ENCODE results near the gene RHBDF2.
A peak's percentile ranks its signal among the peaks of the same experiment; 100 is the strongest.
"Not testable (repeated sequence)": the region's sequence is repeated elsewhere in the genome, so short reads cannot be mapped to it uniquely, and the experiment has no call there.

RHBDF2 gene

DNA sequence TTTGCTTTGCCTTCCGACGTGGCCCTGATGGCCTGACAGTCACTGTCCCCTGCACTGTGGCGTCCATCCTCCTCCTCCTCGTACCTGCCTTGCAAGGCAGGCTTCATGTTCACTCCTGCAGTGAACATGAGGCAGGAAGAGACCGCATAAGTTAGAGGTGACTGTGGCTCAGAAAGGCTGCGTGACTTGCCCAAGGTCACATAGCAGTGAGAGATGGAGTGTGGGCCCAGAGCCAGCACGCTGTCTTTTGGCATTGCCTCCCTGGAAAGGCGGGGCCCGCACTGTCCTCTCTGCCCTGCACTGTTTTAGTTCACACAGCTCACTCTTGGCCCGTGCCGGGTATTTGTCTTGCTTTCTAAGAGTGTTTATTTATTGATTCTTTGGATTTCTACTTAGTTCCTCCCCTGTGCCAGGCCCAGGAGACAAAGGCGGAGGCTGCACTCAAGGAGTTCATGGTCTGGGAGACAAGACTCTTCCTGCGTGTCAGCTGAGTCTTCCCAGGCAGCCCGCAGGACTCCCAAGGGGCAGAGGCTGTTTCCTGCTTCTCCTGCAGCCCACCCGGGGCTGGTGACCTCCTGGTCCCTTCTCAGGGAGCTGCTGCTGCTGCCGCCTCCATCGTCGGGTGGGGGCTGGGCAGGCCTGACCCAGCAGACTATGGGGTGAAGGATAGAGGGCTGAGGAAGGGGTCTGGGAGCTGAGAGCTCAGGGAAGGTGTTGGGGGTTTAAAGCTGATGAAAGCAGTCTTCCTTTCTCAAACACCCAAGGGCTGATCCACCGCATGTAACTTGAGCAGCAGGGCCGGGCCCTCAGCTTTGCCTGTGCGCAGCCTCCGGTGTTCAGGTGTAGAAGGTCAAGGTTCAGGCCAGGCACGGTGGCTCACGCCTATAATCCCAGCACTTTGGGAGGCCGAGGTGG, 23.6 kb upstream of the RHBDF2 start:
- DNase-seq (ENCODE audit: low read depth) = peak; percentile 45

- peak; percentile 42 for DNase-seq (ENCODE audit: low read depth)
Measured at GRCh38 chr17:76523084-76524037, 22.1 kb upstream of the RHBDF2 start.

DNA sequence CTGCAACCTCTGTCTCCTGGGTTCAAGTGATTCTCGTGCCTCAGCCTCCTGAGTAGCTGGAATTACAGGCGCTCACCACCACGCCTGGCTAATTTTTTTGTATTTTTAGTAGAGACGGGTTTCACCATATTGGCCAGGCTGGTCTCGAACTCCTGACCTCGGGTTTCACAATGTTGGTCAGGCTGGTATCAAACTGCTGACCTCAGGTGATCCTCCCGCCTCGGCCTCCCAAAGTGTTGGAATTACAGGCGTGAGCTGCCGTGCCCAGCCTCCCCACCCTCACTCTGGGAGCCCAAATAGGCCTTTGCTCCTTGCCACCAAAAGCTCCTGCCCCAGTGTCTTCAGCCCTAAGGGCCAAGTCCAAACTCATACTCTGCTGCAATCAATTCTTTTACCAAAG, 20.5 kb upstream of the RHBDF2 start:
- not testable (repeated sequence) for DNase-seq (ENCODE audit: low read depth)

- DNase-seq (ENCODE audit: low read depth) = no peak
Measured at GRCh38 chr17:76521262-76521661, 20.0 kb upstream of the RHBDF2 start.

- no peak for DNase-seq (ENCODE audit: low read depth)
Measured at GRCh38 chr17:76519048-76519966, 18.1 kb upstream of the RHBDF2 start.

- DNase-seq (ENCODE audit: low read depth) = no peak
Measured at GRCh38 chr17:76517638-76518038, 16.4 kb upstream of the RHBDF2 start.

DNA sequence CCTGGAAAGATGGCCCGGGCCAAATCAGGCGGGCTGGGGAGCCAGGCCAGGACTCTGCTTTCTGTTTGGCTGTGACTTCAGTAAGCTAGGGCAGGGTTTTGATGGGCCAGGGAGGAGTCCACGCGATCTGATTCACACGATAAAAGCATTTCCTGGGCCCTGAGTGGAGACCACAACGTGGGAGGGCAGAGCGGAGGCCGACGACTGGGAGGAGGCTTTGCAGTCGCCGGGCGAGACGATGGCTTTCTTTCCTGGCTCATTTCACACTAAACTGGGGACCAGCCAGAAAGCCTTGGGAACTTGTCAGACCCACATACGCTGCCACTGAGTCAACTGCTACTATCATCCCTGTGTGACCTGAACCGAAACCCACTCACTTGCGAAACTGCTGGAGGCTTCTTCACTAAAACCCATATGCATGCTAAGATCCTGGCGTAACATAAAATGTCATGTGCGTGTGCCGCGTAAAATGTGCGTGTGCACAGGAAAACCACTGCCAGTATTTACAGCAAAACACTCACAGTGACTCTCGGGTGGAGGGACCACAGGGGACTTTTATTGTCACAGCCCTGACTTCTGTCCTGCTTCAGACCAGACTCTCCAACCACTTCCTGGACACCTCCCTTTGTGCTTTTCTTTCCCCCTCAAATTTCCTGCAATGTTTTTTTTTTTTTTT, 14.2 kb upstream of the RHBDF2 start:
- peak; percentile 91 for DNase-seq (ENCODE audit: low read depth)

DNA sequence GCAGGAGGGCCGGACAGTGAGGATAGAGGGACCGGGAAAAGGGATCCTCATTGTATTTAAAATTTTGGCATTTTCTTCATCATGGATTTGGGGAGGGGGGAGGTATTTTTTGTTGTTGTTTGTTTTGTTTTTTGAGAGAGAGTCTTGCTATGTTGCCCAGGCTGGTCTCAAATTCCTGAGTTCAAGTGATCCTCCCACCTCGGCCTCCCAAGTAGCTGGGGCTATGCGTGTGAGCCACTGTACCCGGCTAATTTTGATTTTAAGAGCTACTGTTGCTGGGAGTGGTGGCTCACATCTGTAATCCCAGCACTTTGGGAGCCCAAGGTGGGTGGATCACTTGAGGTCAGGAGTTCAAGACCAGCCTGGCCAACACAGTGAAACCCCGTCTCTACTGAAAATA, 13.1 kb upstream of the RHBDF2 start:
- DNase-seq (ENCODE audit: low read depth) = not testable (repeated sequence)

DNA sequence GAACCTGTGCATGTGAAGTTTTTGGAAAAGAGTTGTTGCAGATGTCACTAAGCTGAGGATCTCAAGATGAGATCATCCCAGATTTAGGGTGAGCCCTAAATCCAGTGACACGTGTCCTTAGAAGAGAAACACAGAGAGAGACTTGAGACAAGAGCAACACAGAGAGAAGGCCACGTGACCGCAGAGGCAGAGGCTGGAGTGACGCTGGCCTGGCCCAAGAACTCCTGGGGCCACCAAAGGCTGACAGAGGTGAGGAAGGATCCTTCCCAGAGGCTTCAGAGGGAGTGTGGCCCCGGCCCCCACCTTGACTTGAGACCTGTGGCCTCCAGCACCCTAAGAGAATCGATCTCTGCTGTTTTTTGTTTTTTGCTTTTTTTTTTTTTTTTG, 12.1 kb upstream of the RHBDF2 start:
- DNase-seq (ENCODE audit: low read depth) = no peak

GRCh38 chr17:76512366-76513305, 11.4 kb upstream of the RHBDF2 start:
- DNase-seq (ENCODE audit: low read depth) = no peak

DNA sequence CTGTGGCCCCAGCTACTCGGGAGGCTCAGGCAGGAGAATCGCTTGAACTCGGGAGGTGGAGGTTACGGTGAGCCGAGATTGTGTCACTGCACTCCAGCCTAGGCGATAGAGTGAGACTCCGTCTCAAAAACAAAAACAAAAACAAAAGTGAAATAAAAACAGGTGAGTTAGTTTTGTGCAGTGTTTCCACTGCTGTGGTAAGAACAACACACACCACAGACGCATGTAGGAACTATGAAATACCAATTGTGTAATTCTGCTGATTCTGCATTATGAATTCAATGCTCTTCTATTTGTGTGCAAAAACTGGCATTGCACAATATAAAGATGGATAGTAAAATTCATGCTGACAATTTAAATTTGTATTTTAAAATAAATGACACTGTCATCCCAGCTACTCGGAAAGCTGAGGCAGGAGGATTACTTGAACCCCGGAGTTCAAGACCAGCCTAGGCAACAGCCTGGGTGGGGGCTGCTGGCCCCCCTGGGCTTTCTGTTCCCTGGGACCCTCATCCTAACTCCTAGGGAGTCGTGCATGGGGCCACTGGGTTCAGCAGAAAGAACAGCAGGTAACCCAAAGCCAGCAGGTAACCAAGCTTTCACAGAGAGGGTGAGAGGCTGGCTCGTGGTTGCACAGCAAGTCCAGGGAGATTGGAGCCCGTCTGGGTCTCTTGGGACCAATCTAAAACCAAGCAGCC, 10.6 kb upstream of the RHBDF2 start:
- no peak for DNase-seq (ENCODE audit: low read depth)

- DNase-seq (ENCODE audit: low read depth) = no peak
Measured at GRCh38 chr17:76510831-76511244, 9.6 kb upstream of the RHBDF2 start.

GRCh38 chr17:76508472-76509063, 7.3 kb upstream of the RHBDF2 start:
- DNase-seq (ENCODE audit: low read depth) = not testable (repeated sequence)

DNA sequence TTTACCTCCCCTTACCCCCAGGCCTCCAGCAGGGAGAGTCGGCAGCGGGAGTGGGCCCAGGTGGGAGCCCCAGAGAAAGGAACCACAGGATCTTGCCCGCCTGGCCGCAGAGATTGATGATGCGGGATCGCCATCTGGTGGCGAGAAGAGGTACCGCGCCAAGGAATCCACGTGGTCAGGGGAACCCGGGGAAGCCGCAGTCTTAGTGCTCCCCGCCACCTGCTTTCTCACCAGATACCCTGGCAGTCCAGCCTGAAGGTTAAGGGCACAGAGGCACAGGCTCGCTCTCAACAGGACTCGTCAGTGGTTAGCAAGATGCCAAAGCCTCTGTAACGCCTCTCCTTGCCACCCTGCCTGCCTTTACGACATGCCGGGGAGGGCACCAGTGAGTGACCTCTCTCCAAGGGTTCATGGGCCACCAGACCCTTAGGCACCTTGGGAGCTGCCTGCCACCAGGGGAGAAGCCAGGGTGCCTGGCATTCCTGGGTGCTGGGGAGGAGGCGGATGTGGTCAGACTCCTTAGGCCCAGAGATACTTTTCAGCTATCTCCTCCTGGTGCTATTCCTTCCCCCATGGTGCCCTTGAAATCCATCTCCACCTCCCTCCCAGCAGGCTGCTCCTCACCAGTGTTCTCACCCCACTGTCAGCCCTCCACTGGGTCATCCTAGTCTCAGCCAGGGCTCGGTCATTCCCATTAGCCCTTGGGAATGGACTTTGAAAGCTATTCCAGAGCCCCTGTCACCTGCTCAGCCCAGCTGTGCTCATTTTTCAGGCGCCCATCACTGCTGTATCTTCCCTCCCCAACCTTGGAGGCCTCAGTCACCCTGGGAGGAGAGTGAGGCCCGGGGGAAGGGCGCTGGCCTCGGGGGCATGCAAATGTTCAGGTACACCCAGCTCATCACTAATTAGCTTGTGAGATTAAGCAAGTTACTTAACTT, 5.5 kb upstream of the RHBDF2 start:
- peak; percentile 56 for DNase-seq (ENCODE audit: low read depth)

DNA sequence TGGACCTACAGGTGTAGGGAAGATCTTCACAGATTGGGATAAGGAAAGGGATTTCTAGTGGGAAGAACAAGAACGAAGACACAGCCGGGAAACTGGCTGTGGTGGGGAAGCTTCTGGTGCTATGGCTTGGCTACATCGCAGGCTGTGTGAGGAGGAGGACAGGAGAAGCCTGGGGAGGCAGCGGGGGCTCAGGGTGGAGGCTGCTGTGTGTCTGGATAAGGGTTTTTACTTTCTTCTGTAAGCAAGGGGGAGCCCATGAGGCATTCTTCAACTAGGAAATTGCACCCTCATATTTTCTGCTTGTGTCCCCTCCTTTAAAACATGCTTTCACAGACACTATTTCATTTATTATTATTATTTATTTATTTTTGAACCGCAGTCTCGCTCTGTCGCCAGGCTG, 2.9 kb upstream of the RHBDF2 start:
- DNase-seq (ENCODE audit: low read depth) = peak; percentile 46

DNA sequence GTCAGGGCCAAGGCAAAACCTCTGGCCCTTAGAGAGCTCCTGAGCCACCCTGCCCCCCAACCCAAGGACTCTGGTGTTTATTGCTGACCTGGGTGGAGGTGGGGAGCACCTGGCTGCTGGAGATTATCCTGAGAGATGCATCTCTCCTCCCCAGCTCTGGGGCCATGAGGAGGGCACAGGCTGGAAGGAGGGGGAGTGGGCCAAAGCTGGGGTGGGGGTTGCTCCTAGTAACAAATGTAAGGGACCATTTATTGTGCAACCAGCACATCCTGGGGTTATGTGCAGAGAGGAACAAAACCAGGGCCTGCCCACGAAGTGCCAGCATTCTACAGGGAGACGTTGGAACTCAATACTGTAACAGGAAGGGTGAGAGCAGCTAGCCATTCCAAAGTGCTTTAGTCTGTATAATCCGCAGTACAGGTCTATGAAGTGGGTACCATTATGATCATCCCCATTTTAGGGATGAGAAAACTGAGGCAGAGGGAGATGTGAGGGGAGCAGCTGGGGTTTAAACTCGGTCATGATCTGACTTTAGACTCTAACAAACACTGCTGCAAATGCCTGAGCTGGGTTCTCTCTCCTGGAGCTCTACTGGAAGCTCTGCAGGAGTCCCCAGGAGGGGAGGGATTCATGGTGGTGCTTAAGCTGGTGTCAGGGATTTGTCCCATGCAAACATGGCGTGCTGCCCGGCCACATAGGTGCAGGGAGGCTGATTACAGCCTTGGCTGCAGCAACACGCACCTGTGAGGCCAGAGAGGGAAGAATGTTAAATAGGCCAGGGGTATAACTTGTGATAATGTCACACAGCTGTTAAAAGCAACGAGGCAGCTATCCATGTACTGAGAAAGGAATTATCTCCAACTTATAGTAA, 1.4 kb upstream of the RHBDF2 start:
- DNase-seq (ENCODE audit: low read depth) = no peak

- DNase-seq (ENCODE audit: low read depth) = no peak
Measured at GRCh38 chr17:76501827-76502307, 644 bp upstream of the RHBDF2 start.
